Measurements from ENCODE around the gene TMEM129.

The TMEM129 gene

DNA sequence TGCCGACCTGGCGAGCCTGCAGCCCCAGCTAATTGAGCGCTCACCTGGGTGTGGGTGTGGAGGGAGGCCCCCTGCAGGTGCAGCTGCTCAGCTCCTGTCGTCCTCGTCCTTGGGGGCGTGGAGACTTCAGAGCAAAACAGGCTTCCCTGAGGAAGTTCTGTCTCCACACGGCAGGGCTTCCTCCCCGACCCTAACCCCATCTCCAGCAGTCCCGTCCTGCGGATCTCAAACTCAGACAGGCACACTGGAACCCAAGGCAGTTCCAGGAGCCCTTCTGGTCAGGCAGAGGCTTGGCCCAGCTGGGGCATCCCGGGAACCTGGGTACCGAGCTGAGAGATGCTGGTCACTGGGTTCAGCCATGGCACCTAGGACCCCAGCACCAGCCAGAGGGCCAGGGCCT, 24.6 kb upstream of the TMEM129 start (continued):
- TF ChIP-seq, protein P1, sequence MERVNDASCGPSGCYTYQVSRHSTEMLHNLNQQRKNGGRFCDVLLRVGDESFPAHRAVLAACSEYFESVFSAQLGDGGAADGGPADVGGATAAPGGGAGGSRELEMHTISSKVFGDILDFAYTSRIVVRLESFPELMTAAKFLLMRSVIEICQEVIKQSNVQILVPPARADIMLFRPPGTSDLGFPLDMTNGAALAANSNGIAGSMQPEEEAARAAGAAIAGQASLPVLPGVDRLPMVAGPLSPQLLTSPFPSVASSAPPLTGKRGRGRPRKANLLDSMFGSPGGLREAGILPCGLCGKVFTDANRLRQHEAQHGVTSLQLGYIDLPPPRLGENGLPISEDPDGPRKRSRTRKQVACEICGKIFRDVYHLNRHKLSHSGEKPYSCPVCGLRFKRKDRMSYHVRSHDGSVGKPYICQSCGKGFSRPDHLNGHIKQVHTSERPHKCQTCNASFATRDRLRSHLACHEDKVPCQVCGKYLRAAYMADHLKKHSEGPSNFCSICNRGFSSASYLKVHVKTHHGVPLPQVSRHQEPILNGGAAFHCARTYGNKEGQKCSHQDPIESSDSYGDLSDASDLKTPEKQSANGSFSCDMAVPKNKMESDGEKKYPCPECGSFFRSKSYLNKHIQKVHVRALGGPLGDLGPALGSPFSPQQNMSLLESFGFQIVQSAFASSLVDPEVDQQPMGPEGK (tag by site-specific recombination; IDR thresholded peaks at IDR 0.05), result no peak

- no peak overlapping the region for H3K4me3 ChIP-seq (ENCODE audit: low read depth, low read length)
- CTCF ChIA-PET, result interaction anchor here (0.8 to 8.0 kb wide), 7 partner anchors 12 to 114 kb away, joined by 3 to 148 read pairs (median 4); no protein-coding TSS in a partner anchor
- no peak overlapping the region for H3K27ac ChIP-seq (ENCODE audit: extremely low read depth, low read depth, low read length)
- POLR2A ChIA-PET, result interaction anchor here (0.9 to 2.2 kb wide), 3 partner anchors 10 to 63 kb away, joined by 4 to 6 read pairs (median 4); partner anchors contain the start of genes TACC3 and TMEM129
- TF ChIP-seq ZNF777 (tag by site-specific recombination; IDR thresholded peaks at IDR 0.05; ENCODE audit: borderline replicate concordance) (no peak), GLIS1 (tag by site-specific recombination; IDR thresholded peaks at IDR 0.05) (no peak), PRDM10 (tag by site-specific recombination; IDR thresholded peaks at IDR 0.05) (peak; percentile 92), ZNF2 (tag by site-specific recombination; IDR thresholded peaks at IDR 0.05) (no peak), FEZF1 (tag by site-specific recombination; IDR thresholded peaks at IDR 0.05) (no peak), ZNF18 (tag by site-specific recombination; IDR thresholded peaks at IDR 0.05) (peak; percentile 36; the same call in 1 of the 2 replicates), ZNF19 (tag by site-specific recombination; IDR thresholded peaks at IDR 0.05; ENCODE audit: low read depth) (no peak), ZSCAN4 (tag by site-specific recombination; IDR thresholded peaks at IDR 0.05) (no peak), ZNF302 (tag by site-specific recombination; IDR thresholded peaks at IDR 0.05; ENCODE audit: low read depth) (no peak), ZBTB21 (tag by site-specific recombination; IDR thresholded peaks at IDR 0.05) (no peak), ZNF600 (tag by site-specific recombination; IDR thresholded peaks at IDR 0.05) (no peak)
- peaks cover 0 to 46% of the 10 kb centered on the region in 2 experiments; a peak in 2 of 3 replicates for H3K36me3 ChIP-seq (ENCODE audit: control insufficient read depth in 2 of 2, insufficient read depth in 1 of 2, low read length in 2 of 2)
- no peaks in the 10 kb centered on the region for H3K9me3 ChIP-seq (ENCODE audit: control insufficient read depth, insufficient read depth, low read depth, low read length)
- no peaks in the 10 kb centered on the region for H3K4me1 ChIP-seq (ENCODE audit: control insufficient read depth, insufficient read depth, low read length)
Measured at GRCh38 chr4:1745165-1745564, 24.0 kb upstream of the TMEM129 start.

DNA sequence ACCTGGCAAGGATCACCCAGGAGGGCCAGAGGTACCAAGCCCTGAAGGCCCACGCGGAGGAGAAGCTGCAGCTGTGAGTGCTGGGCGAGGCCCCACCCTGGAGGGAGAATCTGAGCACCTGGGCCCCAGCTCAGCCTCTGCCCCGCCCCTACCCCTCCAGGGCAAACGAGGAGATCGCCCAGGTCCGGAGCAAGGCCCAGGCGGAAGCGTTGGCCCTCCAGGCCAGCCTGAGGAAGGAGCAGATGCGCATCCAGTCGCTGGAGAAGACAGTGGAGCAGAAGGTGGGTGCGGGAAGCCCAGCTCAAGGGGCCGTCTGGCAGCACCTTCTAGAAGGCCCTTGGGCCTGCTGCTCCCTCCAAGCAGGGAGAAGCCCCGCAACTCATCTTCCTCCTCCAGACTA, 23.4 kb upstream of the TMEM129 start:
- H3K4me1 ChIP-seq (ENCODE audit: control insufficient read depth, insufficient read depth, low read length), result no peaks in the 10 kb centered on the region
- H3K27ac ChIP-seq (ENCODE audit: extremely low read depth, low read depth, low read length), result no peak overlapping the region
- no peaks in the 10 kb centered on the region for H3K9me3 ChIP-seq (ENCODE audit: control insufficient read depth, insufficient read depth, low read depth, low read length)
- peaks cover 0 to 52% of the 10 kb centered on the region in 2 experiments; a peak in 2 of 3 replicates for H3K36me3 ChIP-seq (ENCODE audit: control insufficient read depth in 2 of 2, insufficient read depth in 1 of 2, low read length in 2 of 2)
- POLR2A ChIA-PET, result interaction anchor here (0.9 to 2.2 kb wide), 3 partner anchors 23 to 64 kb away, joined by 3 to 6 read pairs (median 4); partner anchors contain the start of genes TACC3 and TMEM129
- CTCF ChIA-PET, result interaction anchor here (0.6 to 8.0 kb wide), 4 partner anchors 19 to 156 kb away, joined by 3 to 148 read pairs (median 6); no protein-coding TSS in a partner anchor
- no peak for TF ChIP-seq ZIC2 (tag by site-specific recombination; IDR thresholded peaks at IDR 0.05)
- TF ChIP-seq KLF16 (tag by site-specific recombination; IDR thresholded peaks at IDR 0.05), result no peak
- no peak for TF ChIP-seq ZNF335 (tag by site-specific recombination; conservative IDR thresholded peaks at IDR 0.05)
- peak; percentile 74 for TF ChIP-seq ZBTB17 (tag by site-specific recombination; IDR thresholded peaks at IDR 0.05)
- TF ChIP-seq ZNF350 (tag by site-specific recombination; IDR thresholded peaks at IDR 0.05), result no peak
- H3K4me3 ChIP-seq (ENCODE audit: low read depth, low read length), result no peak overlapping the region
